CD4-positive, alpha-beta T cell treated with Interleukin-10 for 1 hour (primary cell): ENCODE results near the gene TRIB2.

Experiments used
- DNase-seq: peaks from one replicate; pipeline ENCODE4 v3.0.0-alpha.2; 2020

Gene TRIB2

DNA sequence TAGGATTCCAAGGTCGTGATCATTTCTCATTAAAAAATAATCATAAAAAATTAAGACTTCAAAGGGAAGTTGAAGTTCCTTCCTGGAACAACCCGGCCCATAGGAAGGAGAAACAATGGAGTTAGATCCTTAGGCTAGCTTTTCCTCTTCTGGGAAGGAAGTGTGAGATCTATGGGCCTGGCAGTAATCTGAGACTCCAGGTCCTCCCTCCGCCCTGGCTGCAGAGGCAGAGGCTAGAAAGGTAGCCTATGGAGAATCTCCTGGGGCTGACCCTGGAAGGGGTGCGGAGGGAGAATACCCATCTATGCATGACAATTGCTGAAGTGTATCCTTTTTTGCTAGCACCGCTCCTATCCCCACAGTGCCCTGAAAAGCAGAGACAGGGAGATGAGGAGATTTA lies 37.9 kb downstream of the TRIB2 start:
- no peak for DNase-seq

DNA sequence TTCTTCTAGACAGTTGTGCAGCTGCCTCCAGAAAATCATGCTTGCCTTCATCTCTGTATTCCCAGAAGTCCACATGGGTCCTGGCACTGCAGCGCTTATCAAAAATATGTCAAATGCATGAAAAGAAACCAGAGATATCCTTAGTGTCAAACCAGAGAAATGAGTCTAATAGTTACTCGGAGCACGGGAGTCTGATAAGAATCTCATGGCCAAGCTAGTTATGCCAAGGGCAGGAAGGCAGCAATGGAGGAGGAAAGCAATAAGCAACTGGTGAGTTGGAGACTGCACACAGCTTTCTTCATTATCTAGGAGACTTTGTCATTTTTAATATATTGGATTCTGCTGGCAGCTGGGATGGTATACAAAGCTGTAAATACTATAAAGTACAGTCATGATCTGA lies 38.6 kb downstream of the TRIB2 start:
- no peak for DNase-seq

DNA sequence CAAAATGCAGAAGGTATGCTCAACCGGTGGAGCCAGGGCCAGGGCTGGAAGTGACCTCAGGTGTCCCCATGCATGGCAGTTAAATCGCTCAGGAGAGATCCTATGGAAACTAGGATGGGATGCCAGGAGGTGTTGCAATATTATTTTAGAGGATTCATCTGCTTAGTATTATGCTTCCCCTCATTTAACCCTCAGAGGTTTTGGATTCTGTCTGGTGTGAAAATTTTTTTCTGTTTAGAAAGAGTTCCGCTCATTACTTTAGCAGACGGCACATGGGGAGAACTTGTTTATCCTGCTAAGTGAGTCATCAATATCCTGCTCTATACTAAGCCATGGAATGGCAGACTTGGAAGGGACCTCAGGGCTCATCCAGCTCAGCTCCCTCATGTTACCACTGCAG lies 42.5 kb downstream of the TRIB2 start:
- DNase-seq: no peak

DNA sequence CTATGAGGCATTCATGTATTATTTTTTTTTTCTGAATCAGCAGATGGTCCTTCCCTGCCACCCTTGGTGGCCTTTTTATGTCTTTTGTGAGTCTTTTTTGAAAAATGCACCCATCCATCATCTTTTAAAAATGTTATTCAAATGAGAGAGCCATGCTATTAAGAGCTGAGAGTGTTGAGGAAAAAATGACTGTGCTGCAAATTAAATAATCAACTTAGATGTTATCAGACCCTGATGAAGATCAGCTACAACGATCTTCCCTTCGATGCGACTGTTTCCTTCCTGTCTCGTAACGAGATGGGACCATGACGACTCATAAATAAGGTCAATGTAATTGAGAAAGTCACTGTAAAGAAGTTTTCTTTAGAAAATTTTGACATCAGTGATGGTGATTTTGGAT lies 44.4 kb downstream of the TRIB2 start:
- peak; percentile 11 for DNase-seq

DNA sequence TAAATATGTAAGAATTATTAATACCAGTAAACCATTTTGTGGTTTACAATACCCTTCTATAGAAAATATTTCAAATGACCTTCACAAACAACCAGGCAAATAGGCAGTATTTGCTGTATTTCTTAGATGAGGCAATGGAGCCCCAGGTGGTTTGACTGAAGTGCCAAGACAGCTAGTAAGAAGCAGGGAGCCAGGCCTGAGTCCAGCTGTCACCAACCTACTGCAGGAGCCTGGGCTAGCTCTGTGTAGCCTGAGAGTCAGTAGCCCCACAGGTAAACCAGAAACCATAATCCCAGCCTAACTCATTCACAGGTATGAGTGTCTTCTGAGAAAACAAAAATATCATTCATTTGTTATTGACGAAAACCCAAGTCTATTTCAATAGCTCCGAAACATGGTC lies 45.6 kb downstream of the TRIB2 start:
- no peak for DNase-seq

DNA sequence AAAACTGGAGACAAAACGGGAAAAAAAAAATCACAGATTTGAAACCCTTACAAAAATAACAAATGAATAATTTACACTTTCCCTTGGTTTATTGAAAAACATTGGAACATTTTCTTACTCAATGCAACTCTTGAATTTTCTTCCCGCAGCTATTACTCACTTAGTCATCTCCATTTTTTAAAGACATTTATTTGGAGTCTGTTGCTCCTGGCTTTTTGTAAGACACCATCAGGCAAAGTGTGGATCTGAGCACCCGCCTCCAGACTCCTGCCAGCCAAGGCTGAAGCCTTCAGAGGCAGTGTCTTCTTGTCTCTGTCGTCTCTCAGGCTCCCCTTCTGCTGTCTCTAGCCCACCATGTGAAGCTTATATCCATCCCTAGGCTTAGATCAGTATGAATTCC lies 46.2 kb downstream of the TRIB2 start:
- no peak for DNase-seq

DNA sequence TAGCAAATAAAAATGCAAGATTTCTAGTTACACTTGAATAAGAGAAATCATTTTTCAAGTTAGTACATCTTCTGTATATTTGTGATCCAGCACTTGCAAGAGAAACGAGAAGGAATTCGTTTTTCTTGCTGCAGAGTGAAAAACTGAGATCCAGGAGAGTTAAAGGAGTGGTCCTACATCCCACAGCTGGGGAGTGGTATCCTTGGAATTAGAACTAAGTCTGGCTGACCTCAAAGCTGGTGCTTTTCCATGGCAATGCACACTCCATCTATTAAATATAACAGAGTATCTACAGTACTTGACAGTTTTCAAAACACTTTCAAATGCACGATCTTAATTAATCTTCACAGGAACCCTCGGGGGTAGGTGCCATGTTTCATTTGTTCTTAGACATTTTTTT lies 46.8 kb downstream of the TRIB2 start:
- no peak for DNase-seq

DNA sequence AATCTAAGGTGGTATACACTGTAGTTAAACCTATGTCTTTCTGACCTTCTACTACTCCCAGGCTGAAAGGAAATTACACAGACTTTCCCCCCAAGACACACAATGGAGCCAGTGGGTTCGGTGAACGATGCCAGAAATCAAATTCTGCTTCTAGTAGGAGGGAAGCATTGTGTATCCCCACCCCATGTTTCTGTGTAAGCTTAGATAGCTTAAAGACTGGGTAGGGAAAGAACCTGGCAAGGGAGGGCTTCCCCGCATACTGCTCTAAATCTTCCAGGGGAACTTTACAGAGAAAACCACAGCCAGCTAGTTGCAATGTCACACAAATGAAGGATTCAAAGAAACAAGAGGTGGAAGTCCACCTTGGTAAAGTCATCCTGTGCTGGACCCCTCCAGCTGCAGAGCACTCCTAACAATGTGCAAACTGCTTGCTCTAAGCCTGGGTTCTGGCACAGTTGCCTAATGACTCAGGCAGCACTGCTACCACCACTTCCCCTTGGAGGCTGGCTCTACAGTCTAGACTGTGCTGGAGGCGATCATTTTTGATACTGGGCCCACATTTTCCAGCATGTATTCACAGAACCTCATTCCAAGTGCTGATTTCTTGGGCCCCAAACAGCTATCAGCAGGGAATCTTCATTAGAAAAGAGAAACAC lies 47.5 kb downstream of the TRIB2 start:
- DNase-seq: no peak

DNA sequence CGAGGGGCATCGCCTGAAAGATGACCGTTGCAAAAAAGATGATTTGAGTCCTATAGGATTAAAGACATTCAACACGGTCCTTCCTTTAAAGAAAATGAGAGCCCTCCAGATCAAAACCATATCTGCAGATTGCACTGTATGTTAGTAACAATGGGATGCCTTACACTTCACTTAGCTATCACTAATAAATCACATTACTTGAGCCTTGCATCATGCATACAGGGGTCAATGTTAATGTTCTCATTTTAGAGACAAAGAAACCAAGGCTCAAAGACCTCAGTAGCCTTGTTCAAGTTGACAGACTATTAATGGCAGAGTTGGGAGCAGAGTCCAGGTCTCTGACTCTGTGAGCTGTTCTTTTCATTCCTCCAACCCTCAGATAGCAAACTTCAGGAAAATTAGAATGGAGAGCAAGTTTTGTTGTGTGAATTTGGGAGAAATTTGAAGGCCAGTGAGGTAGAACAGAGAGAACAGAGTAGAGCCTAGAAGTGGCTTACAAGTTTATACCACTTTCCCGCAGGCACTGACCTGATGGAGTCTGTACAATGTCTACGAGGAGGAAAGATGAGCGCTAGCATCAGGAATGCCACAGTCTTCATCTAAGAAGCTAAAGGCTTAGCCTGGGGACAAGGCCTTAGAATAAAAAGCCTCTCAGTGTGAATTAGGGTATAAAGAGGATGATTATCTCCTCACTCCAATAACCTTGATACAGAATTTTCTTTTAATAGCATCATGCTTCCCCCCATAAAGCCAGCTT lies 48.3 kb downstream of the TRIB2 start:
- no peak for DNase-seq

DNA sequence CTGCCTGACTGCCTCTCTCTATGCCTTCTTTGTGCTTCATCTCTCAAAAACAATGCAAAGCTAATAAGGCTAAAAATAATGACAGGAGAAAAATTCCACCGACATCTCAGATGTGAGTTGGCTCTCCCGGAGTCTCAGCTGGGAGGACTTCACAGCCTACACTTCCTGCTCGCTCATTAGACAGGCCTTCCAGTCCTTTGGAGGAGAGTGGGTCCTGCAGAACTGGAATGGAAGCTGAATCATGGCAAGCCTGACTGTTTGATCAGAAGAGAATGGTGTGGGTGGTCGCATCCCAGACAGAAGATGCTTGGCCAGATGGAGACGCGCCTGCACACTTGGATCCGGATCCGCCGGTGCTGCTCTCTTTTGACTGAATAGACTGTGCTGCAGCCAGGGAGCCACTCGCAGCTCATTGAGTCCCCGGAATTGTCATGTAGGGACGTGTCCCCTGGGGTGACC lies 49.7 kb downstream of the TRIB2 start:
- no peak for DNase-seq

DNA sequence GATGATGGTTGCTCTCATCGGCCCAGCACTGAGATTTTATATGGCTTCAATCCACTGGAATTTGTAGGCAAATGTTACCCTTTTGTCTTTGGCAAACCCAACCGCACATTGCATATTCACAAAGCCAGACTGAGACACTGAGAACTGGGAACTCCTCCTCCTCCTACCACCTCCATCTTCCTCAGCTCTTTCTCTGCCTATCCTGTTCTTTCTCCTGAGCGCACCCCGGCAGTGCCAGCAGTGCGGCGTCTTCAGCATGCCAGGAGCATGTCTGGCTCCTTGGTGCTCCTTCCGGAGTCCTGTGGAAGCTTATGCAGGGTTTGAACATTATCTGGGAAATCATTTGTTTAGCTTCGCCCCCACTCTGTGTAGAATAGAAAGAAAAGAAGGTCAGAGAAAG lies 50.8 kb downstream of the TRIB2 start:
- DNase-seq: no peak

DNA sequence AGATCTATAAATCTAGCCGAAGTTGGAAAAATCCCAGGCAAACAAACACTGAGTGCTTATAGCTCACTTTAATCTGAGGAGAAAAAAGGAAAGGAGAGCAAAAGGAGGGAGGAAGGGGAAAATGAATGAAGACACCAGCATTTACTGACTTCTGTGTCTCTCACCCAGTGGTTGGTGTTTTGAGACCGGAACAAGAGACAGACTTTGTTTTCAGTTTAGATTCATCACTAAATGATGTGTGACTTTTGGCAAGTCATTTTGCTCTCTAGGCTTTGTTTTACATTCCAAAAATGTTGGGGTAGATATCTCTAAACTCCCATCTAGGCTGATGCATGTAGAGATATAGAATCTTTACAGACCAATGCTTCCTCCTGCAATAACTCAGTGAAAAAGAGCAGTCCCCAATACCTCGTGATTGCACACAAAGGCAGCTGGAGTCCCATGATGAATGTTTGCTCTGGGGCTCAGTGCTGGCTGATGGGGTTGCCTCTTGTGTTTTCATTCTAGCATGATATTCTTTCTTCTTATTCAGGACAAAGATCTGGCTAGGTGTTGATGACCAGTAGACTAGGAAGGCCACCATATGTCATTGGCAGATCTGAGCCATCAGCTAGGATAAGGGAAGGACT lies 51.4 kb downstream of the TRIB2 start:
- DNase-seq: no peak

DNA sequence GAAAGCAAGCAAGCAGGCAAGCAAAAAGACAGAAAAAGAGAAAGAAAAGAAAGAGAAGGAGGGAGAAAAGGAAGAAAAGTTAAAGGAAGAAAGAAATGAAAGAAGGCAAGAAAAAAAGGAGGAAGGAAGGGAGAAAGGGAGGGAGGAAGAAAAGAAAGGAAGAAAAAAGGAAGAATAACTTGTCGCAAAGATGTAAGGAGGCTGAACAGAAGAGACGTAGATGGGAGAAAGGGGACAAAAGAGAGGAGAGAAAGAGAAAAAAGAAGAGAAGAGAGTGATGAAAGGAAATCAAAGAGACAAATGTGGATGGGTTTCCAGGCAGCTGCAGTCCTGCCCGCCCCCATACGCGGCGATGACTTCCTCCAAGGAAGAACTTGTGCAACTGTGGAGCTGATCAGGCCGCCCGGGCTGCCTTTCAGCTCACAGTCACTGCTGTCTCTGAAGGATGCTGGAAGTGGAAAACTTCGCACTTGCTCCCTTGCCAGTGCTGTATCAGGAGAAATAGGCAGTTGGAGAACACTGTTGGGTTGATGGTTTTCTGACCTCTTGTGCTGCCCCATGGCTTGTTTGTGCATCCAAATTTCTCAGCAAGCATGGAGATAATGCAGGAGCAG lies 52.9 kb downstream of the TRIB2 start:
- no peak for DNase-seq

DNA sequence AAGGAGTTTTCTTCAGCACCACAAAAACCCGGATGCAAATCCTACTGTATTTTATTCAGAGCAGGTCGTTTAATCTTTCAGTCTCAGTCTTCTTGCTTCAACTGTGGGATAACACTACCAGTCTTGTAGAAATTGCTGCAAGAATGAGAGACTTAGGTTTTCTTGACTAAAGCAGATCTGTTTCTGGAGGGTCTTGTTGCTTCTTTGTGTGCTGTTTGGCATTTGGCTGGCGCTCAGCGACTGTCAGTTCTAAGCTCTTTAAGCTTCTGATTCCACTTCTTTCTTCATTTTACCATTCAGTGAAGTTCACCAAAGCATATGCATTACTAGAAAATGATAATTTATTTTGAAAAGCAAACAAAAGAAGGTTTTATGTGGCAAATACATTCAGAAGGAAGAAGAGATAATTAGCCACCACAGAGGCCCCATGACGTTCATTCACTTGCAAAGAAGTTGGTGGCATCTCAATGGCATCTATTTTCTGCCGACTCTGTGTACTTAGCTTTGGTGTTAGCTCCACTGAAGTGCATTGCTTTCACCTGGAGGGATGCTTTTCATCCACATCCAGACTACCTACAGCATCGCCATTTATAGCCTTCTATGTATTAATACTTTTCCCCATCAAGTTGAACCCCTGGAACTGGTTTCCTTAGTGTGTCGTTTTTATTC lies 53.7 kb downstream of the TRIB2 start:
- no peak for DNase-seq

DNA sequence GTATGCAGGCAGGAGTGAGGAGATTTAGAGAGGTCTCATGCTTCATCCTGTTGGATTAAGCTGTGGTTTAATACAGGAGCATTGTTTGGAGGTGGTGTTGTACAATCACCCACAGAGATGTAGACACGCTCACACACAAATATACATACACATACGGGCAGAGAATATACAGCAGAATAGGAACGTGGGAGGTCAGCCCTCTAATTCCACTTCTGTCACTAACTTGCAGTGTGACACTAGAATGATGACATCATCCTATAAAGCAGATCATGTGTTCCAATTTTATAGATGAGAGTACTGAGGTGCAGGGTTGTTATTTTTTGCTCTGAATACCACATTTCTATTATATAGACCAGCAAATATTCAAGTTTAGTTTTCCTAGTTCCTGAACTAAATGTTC lies 54.4 kb downstream of the TRIB2 start:
- no peak for DNase-seq

DNA sequence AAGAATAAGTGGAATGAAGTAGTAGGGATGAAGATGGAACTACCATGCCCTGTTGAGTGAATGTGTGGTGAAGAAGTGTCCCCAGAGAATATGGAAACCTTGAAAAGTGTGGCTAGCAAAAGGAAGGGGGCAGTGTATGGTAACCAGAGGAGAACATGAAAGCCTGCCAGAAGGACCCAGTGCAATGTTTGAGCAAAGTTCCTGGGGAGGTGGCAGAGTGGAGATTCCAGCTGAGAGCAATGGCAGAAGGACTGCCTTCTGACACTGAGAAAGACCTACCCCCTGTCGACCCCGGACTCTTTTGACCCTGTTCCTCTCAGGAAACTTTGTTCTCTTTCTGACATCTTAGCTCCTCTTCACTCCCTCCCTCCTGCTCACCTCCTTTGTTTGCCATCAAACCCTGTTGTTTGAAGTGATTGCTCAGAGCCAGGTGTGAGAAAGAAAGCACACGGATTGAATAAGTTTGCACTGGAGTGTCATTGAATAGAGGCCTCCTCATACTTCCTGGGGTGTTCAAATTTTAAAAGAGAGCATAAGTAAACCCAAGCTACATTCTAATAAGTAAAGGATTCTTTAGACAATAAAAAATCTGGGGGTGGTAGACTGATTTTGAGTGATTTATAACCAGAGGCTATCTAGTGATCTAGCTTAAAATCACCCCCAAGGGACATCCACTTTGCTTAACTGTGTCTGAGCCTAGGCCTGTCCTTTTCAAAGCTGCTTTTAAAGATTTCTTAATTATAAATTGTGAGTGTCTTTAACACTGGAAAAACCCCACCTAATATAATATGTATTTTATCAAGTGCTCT lies 57.1 kb downstream of the TRIB2 start:
- no peak for DNase-seq

DNA sequence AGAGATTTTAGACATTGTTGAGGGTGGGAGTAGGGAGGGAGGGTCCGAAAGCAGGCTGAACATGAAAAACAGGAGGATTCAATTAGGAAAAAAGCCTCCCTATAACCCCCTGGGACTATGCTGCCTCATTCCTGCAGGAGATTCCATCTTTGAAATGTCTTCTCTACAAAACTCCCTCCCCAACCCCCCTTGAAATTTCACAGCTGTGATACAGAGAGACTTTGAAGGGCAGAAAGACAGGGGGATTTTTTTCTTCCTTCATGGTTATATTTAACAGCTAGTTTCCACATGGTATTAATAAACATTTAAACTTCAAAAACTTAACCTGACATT lies 57.6 kb downstream of the TRIB2 start:
- DNase-seq: no peak

DNA sequence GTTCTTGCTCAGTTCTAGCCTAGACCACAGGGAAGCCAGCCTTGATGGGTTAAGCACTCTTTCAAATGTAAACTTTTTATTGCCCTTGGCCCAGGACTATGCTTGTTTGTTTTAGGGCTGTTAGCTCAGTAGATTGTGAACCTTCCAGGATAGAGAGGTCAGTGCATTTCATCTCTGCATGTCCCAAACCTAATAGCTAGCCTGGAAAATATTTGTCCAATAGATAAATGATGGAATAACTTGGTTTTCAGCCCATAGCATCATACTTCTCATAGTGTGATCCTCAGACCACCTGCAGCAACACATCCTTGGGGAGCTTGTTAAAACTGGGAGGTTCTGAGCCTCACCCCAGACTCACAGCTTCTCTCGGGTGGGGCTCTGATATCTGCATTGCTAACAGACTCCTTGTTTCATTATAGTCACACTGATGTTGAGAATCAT lies 59.8 kb downstream of the TRIB2 start:
- no peak for DNase-seq

DNA sequence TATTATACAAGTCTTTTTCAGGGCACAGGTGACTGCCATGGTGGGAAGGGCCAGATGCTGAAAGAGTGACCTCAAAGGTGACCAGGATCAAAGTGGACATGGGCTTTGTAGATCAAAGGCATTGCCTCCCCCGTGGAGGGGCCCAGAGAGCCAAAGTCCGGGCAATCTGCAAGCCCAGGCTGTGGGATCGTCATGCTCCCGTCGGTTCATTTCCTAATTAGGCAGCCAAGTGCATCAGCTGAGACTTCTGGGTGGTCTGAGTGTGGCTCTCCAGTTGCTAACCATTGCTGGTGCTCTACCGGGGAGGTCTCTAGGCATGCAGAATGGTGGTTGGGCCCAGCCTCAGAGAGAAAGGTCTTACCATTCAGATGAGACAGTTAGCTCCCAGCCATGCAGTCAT lies 61.6 kb downstream of the TRIB2 start:
- no peak for DNase-seq

DNA sequence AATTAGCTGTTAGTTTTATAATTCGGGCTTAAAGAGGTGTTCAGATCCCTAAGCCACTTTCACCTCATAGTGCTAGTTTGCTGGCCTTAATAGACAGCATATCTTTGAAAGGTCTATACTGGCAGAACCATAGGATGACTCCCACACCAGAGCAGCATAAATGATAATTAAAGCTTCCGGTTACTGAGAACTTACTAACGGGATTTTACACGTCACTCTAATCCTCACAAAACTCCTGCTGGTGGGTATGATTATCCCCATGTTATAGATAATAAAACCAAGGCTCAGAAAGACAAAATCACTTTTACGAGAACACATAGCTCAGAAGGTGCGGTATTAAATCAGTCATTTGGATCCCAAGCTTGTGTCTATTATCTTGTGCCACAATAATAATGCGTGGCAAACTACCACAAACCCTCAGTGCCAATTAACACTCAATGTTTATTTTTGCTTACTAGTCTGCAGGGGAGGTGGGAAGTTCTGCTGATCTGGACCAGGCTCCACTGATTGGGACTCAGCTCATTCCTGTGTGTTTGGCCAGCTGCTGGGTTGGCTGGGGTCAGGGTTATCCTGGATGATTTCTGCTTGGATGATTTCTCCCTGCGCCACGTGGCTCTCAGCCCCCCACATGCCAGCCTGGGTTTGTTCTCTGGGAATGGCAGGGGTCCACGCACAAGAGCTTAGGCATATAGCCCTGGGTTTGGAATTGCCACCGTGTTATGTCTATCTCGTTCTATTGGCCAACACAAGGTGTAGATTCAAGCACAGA lies 62.3 kb downstream of the TRIB2 start:
- no peak for DNase-seq

DNA sequence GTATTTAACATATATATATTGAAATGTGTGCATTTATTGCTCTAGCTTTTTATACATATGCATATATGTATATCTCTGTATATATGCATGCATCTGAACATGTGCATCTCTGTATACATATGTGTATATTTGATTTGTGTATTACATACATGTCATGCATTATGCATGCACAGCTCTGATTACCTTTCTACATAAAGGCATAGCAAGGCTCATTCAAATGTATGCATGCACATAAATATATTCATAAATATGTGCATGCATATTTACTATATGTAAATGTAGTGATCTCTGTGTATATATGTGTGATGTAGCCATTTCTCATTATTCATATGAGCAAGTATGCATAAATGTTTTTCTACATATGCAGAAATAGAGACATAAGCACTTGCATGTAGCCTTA lies 64.6 kb downstream of the TRIB2 start:
- DNase-seq: no peak
